Activated naive CD4-positive, alpha-beta T cell treated with anti-CD3 and anti-CD28 coated beads for 36 hours (primary cell): ENCODE data around the gene IL18. TPM values are rescaled to one million over a fixed set of nuclear protein-coding genes. Genes with fewer than 3 reads are reported as not detected.
"Not testable (repeated sequence)": the region's sequence is repeated elsewhere in the genome, so short reads cannot be mapped to it uniquely, and the experiment has no call there.

Experiments
- CTCF ChIA-PET: fragments of 350-600 bp; sonication (Branson Sonifier 250); formaldehyde crosslinking; loops from one replicate; lab custom pipeline; 2021; ENCODE audit warnings: antibody characterized with exemption; lab: Charles Lee
- DNase-seq: peaks from one replicate; pipeline ENCODE4 v3.0.0-alpha.2; 2020
- H3K27ac Mint-ChIP-seq: one replicate; pipeline ENCODE4 v1.8.0; 2021; ENCODE audit warnings: mild to moderate bottlenecking, mixed read lengths
- H3K27me3 Mint-ChIP-seq: one replicate; pipeline ENCODE4 v1.8.0; 2021; ENCODE audit warnings: low read depth, mixed read lengths
- H3K36me3 Mint-ChIP-seq: one replicate; pipeline ENCODE4 v1.8.0; 2021; ENCODE audit warnings: low read depth, mixed read lengths
- H3K4me1 Mint-ChIP-seq: one replicate; pipeline ENCODE4 v1.8.0; 2021; ENCODE audit warnings: low read depth, mixed read lengths
- H3K4me3 Mint-ChIP-seq: one replicate; pipeline ENCODE4 v1.8.0; 2021; ENCODE audit warnings: mild to moderate bottlenecking, moderate library complexity, mixed read lengths
- H3K9me3 Mint-ChIP-seq: one replicate; pipeline ENCODE4 v1.8.0; 2021; ENCODE audit warnings: mixed read lengths
- intact Hi-C: fragments of 100-400 bp; cut with micrococcal nuclease; formaldehyde crosslinking; loops from one replicate; pipeline ENCODE4 v1.15.1; 2023
- total RNA-seq, 2 experiments: library from RNA; stranded (reverse); gene quantifications; one replicate each; pipeline ENCODE4 v1.2.3, GENCODE V29; 2021

The IL18 gene
- total RNA-seq, 2 experiments from 2014 or later = not detected

- CTCF ChIA-PET = no interaction called here
- H3K9me3 Mint-ChIP-seq = no peaks in the 10 kb centered on the region
- no peak within 1 kb of the TSS for H3K27ac Mint-ChIP-seq
- peaks cover 34% of the 10 kb centered on the region for H3K27me3 Mint-ChIP-seq
- no peak for DNase-seq
- intact Hi-C loops = no loop called here
- peaks cover 2% of the 10 kb centered on the region for H3K4me1 Mint-ChIP-seq
- no peak within 1 kb of the TSS for H3K4me3 Mint-ChIP-seq
- H3K36me3 Mint-ChIP-seq = peaks cover 3% of the 10 kb centered on the region
Measured at GRCh38 chr11:112167145-112167544, 3.3 kb upstream of the IL18 start, which contains the start of gene TEX12. Gene TEX12 (plus strand): TSS chr11:112167372. CDS start chr11:112169269, 1,897 bp downstream.

DNA sequence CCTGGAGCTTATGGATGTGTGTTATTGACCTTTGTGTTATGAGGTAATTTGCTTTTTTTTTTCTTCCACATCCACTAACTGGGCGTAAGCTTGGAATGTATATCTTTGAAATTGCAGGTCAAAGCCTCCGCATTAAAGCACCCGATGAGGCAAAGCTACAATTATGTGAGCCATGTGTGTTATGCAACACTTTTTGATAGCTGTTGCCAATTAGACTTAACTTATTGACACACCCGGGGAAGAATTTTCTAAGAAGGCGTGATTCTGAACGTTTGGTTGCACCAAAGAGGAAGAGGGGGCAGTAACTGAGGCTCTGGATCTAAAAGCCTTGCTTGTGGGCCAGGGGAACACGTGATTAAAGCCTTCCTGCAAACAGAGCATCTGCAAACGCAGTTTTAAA is 2.7 kb upstream of the IL18 start:
- H3K27me3 Mint-ChIP-seq = peaks cover 36% of the 10 kb centered on the region
- no peak for DNase-seq
- peaks cover 2% of the 10 kb centered on the region for H3K4me1 Mint-ChIP-seq
- intact Hi-C loops = no loop called here
- H3K27ac Mint-ChIP-seq = no peak overlapping the region
- peaks cover 3% of the 10 kb centered on the region for H3K36me3 Mint-ChIP-seq
- no peak overlapping the region for H3K4me3 Mint-ChIP-seq
- CTCF ChIA-PET = interaction anchor here (0.6 kb wide), 2 partner anchors 46 to 572 kb away, joined by 4 to 5 read pairs; no protein-coding TSS in a partner anchor
- H3K9me3 Mint-ChIP-seq = no peaks in the 10 kb centered on the region

GRCh38 chr11:112165049-112165448 is 1.2 kb upstream of the IL18 start:
- no peak overlapping the region for H3K27ac Mint-ChIP-seq
- peaks cover 43% of the 10 kb centered on the region for H3K27me3 Mint-ChIP-seq
- CTCF ChIA-PET = interaction anchor here (0.8 kb wide), 1 partner anchor 10 kb away, joined by 3 read pairs; the partner anchor contains the start of gene BCO2
- no peak for DNase-seq
- H3K9me3 Mint-ChIP-seq = no peaks in the 10 kb centered on the region
- no peak overlapping the region for H3K4me3 Mint-ChIP-seq
- H3K4me1 Mint-ChIP-seq = peaks cover 2% of the 10 kb centered on the region
- intact Hi-C loops = no loop called here
- H3K36me3 Mint-ChIP-seq = peaks cover 3% of the 10 kb centered on the region

- Mint-ChIP-seq H3K36me3 (peaks cover 3% of the 10 kb centered on the region), H3K9me3 (no peaks in the 10 kb centered on the region), H3K4me1 (peaks cover 2% of the 10 kb centered on the region), H3K4me3 (no peak overlapping the region), H3K27ac (no peak overlapping the region), H3K27me3 (peaks cover 43% of the 10 kb centered on the region)
- CTCF ChIA-PET = interaction anchor here (0.9 kb wide), 2 partner anchors 51 to 52 kb away, joined by 4 to 6 read pairs; no protein-coding TSS in a partner anchor
- no peak for DNase-seq
- intact Hi-C loops = no loop called here
Measured at GRCh38 chr11:112162761-112163546, 940 bp downstream of the IL18 start.

GRCh38 chr11:112162200-112162599 is 1.7 kb downstream of the IL18 start:
- H3K27ac Mint-ChIP-seq, intact Hi-C loops, DNase-seq, H3K4me1 Mint-ChIP-seq, H3K4me3 Mint-ChIP-seq, H3K9me3 Mint-ChIP-seq, H3K36me3 Mint-ChIP-seq: not testable (repeated sequence)
- H3K27me3 Mint-ChIP-seq = peaks cover 37% of the 10 kb centered on the region
- CTCF ChIA-PET = interaction anchor here (0.9 kb wide), 1 partner anchor 51 kb away, joined by 6 read pairs; no protein-coding TSS in a partner anchor

DNA sequence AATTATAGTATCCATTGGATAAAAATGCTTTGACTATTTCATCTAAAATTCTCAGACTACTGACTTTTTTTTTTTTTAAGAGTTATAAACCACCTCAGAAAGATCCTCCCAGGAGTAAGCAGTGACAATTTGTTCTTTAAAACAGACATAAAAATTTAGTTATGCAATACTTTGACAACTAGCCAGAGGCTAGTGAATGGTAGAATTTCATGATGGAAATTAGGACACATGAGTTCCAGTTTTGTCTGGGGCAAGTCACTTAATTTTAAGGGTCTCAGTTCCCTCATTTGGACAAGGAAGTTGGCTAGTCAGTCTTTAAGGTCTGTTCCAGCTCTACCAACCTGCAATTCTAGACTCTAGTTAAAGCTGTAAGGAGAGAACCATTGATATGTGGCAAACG is 2.9 kb downstream of the IL18 start:
- Mint-ChIP-seq H3K27ac (no peak overlapping the region), H3K9me3 (no peaks in the 10 kb centered on the region), H3K4me3 (no peak overlapping the region), H3K27me3 (peaks cover 31% of the 10 kb centered on the region), H3K36me3 (peaks cover 3% of the 10 kb centered on the region), H3K4me1 (peaks cover 3% of the 10 kb centered on the region)
- intact Hi-C loops = no loop called here
- CTCF ChIA-PET = no interaction called here
- no peak for DNase-seq

- DNase-seq = no peak
- CTCF ChIA-PET = no interaction called here
- Mint-ChIP-seq H3K36me3 (peaks cover 3% of the 10 kb centered on the region), H3K4me3 (no peak overlapping the region), H3K27ac (no peak overlapping the region), H3K27me3 (peaks cover 30% of the 10 kb centered on the region), H3K9me3 (no peaks in the 10 kb centered on the region), H3K4me1 (peaks cover 3% of the 10 kb centered on the region)
- intact Hi-C loops = no loop called here
Measured at GRCh38 chr11:112160091-112160848, 3.6 kb downstream of the IL18 start.

DNA sequence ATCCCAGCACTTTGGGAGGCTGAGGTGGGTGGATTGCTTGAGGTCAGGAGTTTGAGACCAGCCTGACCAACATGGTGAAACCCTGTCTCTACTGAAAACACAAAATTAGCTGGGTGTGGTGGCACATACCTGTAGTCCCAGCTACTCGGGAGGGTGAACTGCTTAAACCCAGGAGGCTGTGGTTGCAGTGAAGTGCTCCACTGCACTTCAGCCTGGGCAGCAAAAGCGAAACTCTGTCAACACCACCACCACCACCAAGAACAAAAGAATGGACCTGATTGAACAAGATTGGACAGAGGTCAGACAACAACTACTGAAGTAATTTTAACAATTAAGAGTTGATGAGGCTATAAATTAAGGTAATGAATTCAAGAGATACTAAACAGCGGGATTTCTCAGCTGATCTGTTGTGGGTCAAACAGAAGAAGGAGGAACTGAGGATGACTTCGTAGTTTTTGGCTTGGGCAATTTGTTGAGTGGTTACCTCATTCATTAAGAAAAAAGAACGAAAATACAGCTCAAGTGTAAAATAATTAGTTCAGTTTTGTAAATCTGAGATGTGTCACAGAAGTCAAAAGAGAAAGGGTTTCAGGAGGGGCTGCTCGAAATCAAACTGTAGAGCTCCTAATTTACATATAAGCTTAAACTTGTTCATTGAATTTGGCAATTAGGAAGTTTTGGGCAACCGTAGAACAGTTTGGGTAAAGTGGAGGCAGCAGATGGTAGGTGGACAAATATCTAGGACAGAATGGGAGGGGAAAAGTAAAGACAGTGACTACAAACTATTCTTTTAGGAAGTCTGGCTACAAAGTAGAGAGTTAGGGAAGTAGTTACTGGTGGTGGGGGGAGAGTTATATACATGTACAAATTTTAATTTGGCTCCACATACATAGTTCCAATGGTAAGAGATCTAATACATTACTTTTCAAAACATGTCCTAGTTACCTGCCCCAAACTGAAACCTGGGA is 4.5 kb downstream of the IL18 start:
- Mint-ChIP-seq H3K27ac (no peak overlapping the region), H3K36me3 (no peaks in the 10 kb centered on the region), H3K4me3 (no peak overlapping the region), H3K4me1 (peaks cover 3% of the 10 kb centered on the region), H3K9me3 (no peaks in the 10 kb centered on the region), H3K27me3 (peaks cover 26% of the 10 kb centered on the region)
- CTCF ChIA-PET = interaction anchor here (0.6 kb wide), 1 partner anchor 26 kb away, joined by 3 read pairs; no protein-coding TSS in a partner anchor
- no peak for DNase-seq
- intact Hi-C loops = no loop called here

- H3K9me3 Mint-ChIP-seq = no peaks in the 10 kb centered on the region
- H3K4me1 Mint-ChIP-seq = peaks cover 2% of the 10 kb centered on the region
- CTCF ChIA-PET = interaction anchor here (0.6 kb wide), 1 partner anchor 37 kb away, joined by 3 read pairs; no protein-coding TSS in a partner anchor
- no peak overlapping the region for H3K4me3 Mint-ChIP-seq
- peaks cover 12% of the 10 kb centered on the region for H3K27me3 Mint-ChIP-seq
- H3K36me3 Mint-ChIP-seq = no peaks in the 10 kb centered on the region
- no peak for DNase-seq
- no peak overlapping the region for H3K27ac Mint-ChIP-seq
- intact Hi-C loops = no loop called here
Measured at GRCh38 chr11:112156956-112157766, 6.7 kb downstream of the IL18 start.

DNA sequence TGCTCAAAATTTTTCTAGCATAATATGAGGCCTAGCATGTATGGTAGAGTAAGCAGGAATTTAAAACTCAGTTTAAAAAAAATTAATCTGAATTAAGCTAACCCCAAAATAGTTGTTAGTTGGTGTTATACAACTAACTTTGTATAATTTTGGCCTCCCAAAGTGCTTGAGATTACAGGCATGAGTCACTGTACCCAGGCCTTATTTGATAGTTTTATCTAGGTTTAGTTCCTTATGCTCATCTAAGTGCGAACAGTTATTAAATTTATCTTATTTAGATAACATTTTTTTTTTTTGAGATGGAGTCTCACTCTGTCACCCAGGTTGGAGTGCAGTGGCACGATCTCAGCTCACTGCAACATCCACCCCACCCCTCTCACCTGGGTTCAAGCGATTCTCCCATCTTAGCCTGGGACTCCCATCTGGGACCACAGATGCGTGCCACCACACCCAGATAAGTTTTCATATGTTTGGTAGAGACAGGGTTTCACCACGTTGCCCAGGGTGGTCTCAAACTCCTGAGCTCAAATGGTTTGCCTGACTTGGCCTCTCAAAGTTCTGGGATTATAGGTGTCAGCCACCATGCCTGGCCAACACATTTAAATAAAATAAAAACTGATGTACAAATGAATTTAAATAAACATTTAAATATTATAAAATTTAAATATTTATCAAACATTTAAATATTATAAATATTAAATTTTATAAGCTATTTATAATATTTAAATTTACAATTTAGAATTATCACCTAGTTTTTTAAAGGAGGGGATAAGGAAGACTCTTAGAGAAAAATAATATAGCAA is 7.5 kb downstream of the IL18 start:
- CTCF ChIA-PET = interaction anchor here (0.7 kb wide), 1 partner anchor 324 kb away, joined by 5 read pairs; no protein-coding TSS in a partner anchor
- Mint-ChIP-seq H3K4me1 (peaks cover 2% of the 10 kb centered on the region), H3K27ac (no peak overlapping the region), H3K4me3 (no peak overlapping the region), H3K9me3 (no peaks in the 10 kb centered on the region), H3K36me3 (no peaks in the 10 kb centered on the region), H3K27me3 (peaks cover 11% of the 10 kb centered on the region)
- no peak for DNase-seq
- intact Hi-C loops = no loop called here
